GM18519 (cell line): Measurements from ENCODE around the gene SP110.
"Not testable (repeated sequence)": the region's sequence is repeated elsewhere in the genome, so short reads cannot be mapped to it uniquely, and the experiment has no call there.

Experiments used
- ATAC-seq: cut with Tn5 transposase; IDR thresholded peaks from one replicate; pipeline ENCODE4 v1.9.1; 2021; ENCODE audit warnings: mild to moderate bottlenecking, moderate library complexity; ENCODE audit not compliant: unreplicated experiment, low FRiP score

The SP110 gene

DNA sequence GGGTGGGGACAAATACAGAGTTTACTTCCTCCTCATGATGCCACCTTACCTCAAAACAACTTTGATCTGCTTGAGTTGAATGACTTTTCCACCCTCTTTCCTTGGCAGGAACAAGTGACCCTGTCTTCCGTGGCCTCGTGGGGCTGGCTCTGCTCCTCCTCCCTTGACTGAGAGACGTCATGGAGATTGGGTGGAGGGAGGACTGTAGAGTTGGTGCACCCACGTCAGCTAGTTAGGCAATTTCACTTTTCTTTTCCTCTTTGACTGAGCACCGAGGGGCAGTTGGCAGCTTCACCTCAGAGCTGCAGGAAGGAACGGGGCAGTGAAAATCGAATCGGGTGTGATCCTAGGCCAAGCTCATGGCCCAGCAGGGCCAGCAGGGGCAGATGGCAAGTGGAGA is 5.7 kb upstream of the SP110 start, which contains the start of gene SP140:
Gene SP140 (plus strand): TSS at position 251 of the 400 bp plus-strand sequence. CDS start 109 bp downstream, at position 360.
- peak; percentile 65 for ATAC-seq

DNA sequence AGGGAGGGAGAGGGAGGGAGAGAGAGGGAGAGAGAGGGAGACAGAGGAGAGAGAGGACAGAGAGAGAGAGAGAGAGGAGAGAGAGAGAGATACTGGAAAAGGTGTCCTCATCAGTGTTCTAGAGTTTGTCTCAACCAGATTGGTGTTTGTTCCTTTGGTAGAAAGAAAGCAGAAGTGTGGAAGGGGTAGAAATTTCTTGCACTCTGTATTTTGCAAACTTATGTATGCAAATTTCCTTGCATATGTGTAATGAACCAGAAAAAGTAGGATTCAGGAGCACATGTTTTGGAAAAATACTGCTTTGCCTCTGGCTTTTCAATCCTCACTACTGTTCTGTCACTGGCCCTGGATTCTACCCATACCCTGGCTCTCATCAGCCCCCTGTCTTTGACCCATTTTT is 4.7 kb upstream of the SP110 start:
- no peak for ATAC-seq

DNA sequence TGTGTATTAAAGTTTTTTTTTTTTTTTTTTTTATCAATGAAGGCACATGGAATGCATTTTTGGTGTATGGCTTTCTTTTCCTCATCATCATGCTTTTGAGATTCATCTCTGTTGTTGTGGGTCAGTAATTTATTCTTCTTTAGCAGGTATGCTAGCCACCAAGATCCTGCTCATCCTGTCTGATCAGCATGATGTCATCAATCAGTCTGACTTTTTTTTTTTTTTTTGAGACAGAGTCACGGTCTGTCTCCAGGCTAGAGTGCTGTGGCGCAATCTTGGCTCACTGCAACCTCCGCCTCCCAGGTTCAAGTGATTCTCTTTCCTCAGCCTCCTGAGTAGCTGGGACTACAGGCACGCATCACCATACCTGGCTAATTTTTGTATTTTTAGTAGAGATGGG is 3.0 kb upstream of the SP110 start:
- not testable (repeated sequence) for ATAC-seq

DNA sequence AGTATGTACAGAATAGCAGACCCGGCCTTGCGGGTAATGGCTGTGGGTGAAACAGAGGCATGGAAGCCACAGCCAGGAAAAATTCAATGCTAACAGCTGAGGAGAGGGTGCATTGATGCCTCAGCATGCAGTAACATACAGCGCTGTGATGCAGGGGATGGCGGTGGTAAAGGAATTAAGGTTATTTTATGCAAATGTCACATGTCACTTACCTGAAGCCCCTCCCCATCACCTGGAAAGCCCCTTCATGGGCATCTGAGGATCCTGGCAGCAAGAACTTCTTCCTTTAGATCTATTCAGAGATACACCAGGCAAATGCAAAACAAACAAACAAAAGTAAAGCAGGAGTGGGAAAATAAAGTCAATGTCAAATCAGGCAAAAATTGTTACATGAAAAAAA is 1.7 kb upstream of the SP110 start:
- no peak for ATAC-seq

DNA sequence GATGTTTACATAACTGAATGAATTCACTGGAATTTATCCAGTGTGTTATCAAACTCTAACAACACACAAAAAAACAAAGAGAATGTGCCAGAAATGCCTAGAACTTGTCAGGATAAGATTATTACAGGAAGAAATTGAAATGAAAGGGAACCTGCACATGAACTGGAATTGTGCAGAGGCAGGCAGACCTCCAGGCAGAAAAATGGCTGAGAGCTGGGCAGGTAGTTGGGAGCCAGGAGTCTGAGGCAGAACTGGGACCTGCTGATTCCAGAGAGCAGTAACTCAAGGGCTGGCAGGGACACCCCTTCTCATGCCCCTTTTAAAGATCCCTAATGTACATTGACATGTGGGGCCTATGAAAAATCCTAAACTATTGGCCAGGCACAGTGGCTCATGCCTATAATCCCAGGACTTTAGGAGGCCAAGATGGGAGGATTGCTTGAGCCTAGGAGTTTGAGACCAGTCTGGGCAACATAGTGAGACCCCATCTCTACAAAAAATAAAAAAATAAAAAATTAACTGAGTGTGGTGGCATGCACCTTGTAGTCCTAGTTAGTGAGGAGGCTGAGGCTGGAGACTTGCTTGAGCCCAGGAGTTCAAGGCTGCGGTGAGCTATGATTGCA is 674 bp upstream of the SP110 start:
- no peak for ATAC-seq

DNA sequence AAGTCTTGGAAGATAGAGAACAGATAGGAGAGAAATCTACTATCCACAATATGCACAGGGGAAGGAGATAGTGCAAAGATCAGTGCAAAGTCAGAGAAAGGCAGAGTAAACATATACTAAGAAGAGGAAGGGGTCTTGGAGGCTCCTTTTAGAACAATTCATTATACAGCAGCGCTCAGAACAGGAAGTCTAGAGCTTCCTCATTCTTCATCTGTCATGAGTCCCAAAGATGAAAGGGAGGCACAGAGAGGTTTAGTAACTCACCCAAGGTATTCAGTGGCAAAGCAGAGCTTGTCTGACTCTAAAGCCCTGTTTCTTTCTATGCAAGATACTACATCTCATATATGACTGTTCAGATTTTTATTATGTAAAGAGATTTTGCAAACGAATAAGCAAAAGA is 1.4 kb downstream of the SP110 start:
- ATAC-seq, result no peak

DNA sequence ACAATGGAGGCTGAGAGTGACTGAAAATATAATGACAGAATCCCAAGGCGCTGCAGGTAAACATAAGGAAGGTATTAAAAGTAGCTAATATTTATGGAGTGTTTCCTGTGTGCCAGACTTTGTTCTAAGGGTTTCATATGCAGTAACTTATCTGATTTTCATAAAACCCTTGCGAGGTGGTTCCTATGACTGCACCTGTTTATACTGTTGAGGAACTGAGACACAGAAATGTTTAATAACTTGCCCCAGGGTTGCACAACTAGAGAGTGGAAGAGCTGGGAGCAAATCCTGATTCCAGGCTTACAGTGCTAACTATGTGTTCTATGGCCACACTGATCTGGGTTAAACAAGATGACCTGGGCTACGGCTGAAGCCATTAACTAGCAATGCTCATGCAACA is 2.4 kb downstream of the SP110 start:
- ATAC-seq, result no peak

DNA sequence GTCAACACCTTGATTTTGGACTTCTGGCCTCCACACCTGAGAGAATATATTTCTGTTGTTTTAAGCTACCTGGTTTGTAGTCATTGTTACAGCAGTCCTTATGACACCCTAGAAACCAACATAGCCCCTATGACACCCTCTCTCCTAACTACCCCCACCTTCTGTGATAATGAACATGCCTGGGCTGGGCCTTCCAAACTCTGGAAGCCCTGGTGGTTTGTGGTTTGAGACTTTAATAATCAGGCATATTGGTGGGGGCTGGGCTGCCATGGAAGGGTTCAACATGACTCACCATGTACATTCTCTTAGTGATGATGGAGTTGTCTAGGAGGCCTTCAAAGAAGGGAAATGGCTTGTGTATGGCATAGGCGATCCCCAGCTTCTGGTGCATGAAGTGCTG is 3.3 kb downstream of the SP110 start:
- ATAC-seq, result no peak

DNA sequence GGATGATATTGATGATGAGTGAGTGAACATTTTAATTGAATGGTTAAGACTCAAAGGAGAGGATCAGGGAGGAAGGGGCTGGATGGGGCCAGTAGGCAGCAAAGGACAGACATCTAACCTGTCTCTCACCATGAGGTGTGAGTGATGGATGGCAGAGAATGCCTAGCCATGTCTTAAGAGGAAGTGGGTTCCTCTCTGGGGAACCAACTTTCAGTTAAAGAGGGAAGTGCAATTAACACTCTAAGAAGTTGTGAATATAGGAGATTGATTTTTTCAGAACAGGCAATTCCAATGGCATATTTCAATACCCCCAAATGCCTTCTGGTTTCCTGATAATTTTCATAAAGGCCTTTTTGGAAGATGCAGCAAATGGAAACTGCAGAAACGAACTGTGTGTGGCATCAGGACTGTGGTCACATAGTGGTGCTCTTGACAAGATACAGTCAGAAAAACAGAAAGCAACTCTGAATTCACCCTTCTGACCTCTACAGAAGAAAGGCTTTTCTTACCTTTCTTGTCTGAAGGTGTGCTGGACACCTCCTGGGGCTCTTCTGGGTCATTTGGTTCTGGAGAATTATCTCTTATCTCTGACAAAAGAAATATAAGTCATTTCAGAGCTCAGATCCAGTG is 10.2 kb downstream of the SP110 start:
- ATAC-seq, result no peak

DNA sequence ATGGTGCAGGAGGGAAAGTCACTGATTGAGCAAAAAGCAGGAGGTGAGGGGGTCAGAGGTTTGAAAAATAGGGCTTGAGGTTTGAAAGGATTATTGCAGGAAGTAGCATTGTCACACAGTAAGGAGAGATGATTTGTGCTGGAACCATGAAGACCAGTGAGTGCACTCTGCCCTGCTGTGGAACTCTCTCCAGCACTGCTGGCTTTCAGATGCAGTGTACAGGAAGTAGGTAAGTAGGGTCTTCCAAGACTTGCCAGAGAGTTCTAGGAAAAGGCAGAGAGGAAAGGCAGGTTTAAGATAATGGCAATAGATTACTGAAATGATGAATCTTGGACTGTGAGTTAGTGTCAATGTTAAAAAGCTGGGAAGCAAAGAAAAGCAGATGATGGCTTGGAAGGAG is 11.2 kb downstream of the SP110 start:
- ATAC-seq, result no peak

DNA sequence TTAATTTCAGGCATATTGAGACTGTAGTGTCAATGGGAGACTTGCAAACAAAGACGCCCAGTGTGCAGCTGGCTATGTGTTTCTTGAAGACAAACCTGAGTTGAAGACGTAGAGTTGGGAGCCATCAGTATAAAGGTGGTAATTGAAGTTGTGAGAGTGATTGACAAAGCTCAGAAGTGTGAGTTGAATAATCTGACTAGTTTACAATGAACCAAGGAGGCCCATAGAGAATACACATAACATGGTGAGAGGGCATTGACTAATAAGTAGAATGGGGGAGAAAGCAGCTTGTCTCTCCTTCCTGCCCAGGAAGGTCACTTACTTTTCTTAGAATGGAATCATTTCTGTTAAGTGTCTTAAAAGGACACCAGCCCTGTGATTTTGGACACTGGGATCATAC is 14.1 kb downstream of the SP110 start:
- ATAC-seq, result no peak

DNA sequence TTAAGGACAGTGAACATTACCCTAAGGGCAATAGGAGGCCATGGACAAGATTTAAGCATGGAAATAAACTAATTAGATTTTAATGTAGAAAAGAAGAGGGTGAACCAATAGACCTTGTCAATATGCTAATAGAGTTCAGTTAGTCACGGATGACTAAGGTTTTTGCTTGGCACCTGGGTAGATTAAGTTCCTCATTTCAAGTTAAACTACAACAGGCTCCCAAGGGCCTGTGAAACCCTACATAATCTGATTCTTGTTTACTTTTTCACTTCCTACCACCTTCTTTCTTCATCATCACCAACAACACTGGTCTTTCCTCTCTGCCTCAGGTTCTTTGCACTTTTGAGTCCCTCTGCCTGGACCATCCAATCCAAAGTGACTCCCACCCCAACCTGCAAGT is 14.8 kb downstream of the SP110 start:
- ATAC-seq, result no peak

DNA sequence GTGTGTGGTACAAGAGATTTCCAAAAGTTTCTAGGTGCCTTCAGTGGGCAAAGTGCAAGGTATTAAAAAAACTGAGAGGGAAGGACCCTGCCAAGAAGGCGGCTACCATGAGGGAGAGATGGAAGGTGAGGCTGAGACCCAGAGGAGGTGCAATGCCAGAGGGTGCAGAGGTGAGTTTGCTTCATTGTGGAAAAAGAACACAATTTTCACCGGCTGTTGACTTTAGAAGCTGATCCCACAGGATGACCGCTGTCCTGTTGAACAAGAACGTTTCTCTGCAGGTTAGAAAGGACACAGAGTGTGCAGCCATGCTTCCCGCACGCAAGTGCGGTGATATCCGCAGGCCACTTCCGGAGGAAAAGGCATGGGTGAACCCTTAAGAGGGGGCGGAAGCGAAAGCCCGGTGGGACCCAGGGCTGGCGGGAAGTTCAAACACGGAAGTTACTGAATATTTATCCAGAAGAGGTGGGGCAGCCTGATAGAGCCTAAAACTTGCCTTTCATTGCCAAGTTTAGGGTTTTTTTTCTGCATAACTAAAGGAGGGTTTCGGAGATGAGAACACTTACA is 16.6 kb downstream of the SP110 start:
- ATAC-seq, result peak; percentile 37

DNA sequence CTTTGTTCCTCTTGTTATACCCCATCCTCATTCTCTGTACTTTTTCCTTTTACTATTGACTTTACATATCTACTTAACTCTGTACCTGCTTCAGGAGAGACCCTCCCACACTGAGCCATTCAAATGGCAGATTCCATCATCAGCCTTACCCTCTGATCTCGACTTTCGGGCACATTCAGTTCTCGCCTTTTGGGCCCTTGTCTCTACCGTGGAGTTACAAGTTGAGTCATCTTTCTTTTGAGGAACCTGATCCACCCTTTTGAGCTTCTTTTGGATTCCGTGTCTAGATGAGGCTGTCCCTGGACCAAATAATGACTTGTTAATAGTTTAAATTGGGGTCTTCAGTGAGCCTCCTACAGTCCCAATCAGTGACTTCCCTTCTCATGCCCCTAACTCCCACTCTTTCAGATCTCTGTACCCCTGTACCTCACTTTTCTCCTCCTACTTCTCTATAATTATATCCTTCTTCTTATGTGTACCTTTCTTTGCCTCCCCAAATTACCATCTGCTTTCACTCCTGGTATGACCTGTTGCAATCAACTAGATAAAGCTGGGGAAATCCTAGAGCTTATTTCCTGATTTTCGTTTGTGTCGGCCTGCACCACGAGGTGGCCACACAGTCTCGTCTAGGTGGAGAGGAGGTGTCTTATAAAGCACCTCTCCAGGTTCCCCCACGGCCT is 17.2 kb downstream of the SP110 start:
- ATAC-seq, result peak; percentile 40

DNA sequence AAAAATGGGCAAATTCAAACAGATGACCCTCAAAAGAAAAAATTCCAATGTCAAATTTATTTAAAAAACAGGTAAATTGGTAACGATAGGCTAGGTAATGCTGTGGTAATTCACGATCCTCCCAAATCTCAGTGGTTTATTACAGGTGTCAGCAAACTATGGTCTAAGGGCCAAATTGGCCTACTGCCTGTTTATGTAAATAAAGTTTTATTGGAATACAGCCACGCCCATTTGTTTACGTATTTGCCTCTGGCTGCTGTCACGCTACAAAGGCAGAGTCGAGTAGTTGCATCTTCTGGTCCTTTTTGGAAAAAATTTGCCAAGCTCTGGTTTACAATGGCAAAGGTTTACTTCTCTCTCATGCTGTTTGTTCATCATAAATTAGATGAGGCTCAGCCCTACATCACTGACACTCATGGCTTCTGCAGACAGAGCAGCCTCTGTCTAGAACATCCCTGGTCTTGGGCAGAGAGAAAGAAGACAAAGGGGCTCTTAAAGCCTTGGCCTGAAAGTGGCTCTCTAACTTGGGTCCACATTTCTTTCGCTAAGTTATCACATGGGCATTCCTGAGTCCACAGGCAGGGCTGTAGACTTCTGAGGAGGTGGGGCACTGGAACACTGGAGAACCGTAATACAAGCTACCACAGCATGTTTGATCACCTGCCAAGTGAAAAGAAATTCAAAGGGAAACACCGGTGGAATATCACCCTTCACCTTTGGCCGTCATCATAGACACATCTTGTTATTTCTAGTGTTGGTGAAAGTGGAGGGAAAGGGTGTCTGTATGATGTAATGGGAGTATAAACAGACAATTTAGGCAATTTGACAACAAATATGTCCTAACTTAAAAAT is 34.8 kb downstream of the SP110 start:
- no peak for ATAC-seq

DNA sequence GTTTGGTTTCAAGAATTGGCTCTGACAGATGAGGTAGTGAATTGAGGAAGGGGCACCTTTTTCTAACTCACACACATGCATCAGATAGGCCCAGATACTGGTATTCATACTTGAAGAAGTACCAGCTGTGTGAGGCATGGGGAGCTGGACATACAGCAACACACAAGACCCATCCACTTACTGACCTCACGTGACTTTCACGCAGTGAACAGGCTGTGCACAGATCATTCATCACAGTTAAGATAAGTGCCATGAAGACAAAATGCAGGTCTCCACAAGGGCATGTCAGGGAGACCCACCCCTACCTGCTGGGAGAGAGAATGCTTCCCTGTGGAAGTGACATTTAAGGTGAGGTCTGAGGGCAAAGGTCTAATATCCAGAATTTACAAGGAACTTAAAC is 38.6 kb downstream of the SP110 start:
- no peak for ATAC-seq

DNA sequence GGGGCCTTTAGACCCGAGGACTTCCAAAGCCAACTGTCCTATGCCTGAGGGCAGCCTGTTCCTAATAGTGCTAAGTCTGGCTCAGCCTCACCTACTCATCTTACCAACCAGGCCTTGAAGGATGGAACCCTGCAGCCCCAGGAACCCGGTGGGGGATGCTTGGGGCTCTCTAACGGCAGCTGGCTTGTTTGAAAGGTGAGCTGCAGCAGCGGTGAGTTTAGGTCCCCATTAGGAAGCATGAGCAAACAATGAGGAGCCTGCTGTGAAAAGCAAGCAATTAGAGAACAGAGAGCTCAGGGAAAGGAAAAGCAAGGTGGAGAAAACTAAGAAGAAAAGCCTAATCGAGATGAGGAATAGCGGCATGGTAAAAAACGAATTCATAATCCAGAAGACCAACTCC is 39.9 kb downstream of the SP110 start:
- ATAC-seq, result no peak

DNA sequence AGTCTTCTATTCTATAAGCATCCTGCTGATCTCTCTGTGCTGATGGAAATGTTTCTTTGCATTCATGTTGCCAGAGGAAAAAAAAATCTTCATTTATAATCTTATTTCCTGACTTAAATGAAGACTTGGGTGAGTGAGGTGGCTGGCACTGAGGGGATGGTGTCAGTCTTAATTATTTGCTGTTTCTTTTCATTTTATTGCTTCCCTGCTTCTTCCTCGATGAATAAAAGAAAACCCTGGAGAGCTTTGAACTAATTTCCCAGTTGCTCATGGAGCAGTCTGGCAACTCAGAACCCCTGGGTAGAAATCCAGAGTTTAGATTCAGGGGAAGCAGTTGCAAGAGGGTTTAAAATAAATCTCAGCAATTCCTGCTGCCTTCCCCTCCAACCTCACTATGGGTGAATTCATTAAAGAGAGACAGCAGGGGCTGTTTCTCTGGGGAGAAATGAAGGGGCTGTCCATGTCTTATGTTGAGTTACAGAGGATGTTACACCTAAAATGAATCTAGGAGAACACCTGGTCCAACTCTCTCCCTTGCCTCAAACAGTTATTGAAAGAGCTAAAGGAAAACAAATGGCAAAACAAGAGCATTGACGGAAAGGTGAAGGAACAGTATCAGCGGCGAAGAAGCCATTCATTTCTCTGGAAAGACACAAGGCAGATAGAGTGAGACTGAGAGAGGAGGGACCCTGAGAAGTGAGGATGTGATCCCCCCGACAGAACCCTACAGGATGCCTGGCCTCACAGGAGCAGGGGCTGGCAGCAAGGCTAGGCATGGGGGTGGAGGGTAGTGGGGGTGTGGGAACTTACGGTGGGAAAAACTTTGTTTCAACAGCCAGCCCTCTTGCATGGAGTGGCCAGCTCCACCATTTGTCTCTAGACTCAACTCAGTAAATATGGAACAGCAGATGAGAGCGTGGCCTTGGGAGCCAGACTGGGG is 41.0 kb downstream of the SP110 start:
- ATAC-seq, result no peak

DNA sequence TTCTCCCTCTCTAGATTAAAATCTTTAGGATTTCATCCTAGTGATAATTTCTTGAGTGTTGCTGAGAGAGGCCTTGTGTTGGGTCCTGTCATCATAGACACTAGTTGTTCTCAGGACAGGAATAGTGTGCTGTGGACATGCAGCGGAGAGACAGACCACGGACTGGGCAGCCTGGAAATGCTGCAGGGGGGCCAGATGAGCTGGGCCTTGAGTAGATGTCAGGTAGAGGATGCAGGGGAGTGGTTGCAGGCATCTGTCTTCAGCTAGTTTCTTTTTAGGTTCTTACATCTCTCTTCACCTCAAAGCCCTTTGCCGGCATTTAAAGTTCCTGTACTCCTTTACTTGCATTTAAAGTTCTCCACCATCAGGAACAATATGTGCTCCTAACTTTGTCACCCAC is 42.8 kb downstream of the SP110 start:
- no peak for ATAC-seq

DNA sequence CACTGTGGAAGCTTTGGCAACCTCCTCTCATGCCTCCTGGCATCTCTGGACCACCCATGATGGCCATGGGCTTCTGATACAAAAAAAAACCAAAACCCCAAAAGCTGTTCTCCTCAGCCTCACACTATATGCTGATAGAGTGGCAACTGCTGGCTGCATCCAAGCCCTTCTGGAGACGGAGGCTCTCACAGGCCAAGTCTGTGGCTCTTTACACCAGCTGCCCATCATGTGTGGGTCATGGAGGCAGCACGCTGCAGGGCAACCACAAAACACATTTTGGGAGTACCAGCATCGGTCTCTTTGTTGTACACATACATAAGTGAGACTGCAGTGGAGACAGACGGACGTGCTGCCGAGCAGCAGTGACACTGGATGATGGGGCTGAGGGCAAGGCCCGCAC is 45.3 kb downstream of the SP110 start:
- no peak for ATAC-seq
